H54 (cell line): ENCODE data around the gene DDAH1.

ENCODE experiments used
- DNase-seq: peaks from one replicate; pipeline ENCODE4 v3.0.0; 2011; ENCODE audit warnings: low spot score, mixed read lengths; ENCODE audit not compliant: insufficient read length
- FAIRE-seq: peaks from 3 replicates; lab custom pipeline; 2011; peaks lifted over from hg19 to GRCh38; lab: Jason Lieb, UNC
- POLR2A ChIP-seq: IDR thresholded peaks from 2 replicates; pipeline ENCODE4 v1.6.1; 2011; ENCODE audit warnings: low read depth, mild to moderate bottlenecking, low read length

Gene DDAH1

DNA sequence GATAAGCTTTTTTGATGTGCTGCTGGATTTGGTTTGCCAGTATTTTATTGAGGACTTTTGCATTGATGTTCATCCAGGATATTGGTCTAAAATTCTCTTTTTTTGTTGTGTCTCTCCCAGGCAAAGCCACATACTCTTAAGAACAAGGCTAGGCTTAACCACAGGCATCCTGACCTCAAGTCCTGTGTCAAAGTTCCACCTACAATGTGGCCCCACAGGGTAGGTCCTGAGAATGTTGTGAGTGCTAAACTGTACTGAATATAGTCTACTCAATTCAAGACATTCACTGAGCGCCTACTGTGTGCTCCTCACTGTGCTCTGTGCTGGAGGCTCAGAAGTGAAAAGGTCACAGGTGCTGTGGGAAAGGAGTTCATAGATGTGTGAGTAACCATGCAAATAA lies 20.6 kb downstream of the DDAH1 start:
- FAIRE-seq, result no peak
- no peak for DNase-seq
- no peak for TF ChIP-seq POLR2A

DNA sequence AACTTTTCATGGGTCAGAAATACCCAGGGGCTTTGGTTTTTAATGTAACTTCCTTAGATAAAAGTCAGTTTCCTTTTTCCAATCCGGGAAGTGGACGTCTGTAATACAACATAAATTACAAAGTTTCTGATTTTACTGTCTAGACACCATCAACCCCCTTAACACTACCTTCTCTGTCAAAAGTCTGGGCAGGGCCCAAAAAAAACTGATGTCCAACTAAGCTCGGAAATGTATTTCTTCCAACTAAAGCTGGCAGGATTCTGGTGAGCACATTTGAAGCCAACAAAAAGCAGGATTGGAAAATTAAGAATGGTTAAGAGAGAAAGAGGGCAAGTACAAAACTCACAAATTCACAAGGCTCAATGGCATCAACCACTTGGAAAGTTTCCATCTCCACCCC lies 24.3 kb downstream of the DDAH1 start:
- FAIRE-seq, result peak; percentile 6
- TF ChIP-seq POLR2A, result no peak
- no peak for DNase-seq

GRCh38 chr1:85438353-85438752 lies 26.6 kb downstream of the DDAH1 start:
- DNase-seq (no peak), FAIRE-seq (peak; percentile 84)
- TF ChIP-seq POLR2A, result no peak

DNA sequence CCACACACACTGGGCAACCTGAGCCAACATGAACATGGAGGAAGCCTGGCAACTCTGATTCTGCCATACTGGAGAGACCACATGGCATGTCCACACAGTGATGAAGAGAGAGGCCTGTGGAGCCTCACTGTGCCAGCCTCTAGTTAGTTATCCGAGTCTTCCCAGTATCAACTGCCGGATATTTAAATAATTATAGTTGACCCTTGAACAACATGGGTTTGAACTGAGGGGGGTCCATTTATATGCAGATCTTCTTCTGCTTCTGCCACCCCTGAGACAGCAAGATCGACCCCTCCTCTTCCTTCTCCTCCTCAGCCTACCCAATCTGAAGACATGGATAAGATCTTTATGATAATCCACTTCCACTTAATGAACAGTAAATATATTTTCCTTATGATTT lies 27.8 kb downstream of the DDAH1 start:
- DNase-seq (no peak), FAIRE-seq (no peak)
- TF ChIP-seq POLR2A, result no peak

- DNase-seq (no peak), FAIRE-seq (no peak)
- TF ChIP-seq POLR2A, result no peak
Observed at GRCh38 chr1:85433096-85433495, 31.9 kb downstream of the DDAH1 start.

DNA sequence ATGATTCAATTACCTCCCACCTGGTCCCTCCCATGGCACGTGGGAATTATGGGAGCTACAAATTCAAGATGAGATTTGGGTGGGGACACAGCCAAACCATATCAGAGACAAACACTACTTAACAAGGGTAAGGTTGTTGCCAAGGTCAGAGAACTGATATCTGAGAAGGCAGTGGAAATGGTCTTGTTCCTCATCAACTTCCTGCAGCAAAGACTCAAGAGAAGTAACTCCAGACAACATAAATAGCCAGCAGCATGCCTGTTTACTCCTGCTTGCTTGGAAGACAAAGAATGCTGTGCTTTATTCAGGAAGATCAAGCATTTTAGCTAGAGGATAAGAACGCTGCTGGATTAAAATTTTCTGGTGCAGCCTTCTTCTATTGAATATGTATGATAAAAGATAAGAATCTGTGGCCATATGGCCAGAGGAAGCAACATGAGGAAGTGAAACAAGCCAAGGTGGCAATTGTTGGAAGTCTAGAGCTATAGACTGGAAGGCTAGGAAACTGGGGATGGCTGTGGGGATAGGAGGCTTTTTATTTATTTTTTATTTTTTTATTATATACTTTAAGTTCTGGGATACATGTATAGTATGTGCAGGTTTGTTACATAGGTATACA lies 36.4 kb downstream of the DDAH1 start:
- DNase-seq, result no peak
- FAIRE-seq, result peak; percentile 70

DNA sequence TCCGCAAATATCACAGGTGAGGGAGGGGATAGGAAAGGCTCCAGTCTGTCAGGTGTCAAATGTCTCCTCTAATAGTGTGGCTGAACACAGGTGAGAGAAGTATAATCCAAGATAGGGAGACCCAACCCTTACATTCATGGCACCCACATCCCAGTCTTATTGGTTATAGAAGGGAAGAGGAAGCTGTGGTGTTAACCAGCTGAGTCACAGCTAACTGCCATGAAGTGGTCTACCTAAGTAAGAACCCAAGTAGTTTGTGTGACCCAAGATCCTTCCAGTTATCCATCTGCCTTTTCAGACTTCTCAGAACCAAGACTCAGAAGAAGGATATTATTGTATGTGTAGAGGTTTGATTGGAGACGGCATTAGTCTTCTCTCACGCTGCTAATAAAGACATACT lies 37.1 kb downstream of the DDAH1 start:
- FAIRE-seq, result peak; percentile 57
- no peak for TF ChIP-seq POLR2A
- DNase-seq, result no peak

More for the DNA sequence above, 36.4 kb downstream of the DDAH1 start:
- TF ChIP-seq POLR2A, result no peak

GRCh38 chr1:85427331-85427730 lies 37.6 kb downstream of the DDAH1 start:
- FAIRE-seq (peak; percentile 41), DNase-seq (no peak)
- TF ChIP-seq POLR2A, result no peak

DNA sequence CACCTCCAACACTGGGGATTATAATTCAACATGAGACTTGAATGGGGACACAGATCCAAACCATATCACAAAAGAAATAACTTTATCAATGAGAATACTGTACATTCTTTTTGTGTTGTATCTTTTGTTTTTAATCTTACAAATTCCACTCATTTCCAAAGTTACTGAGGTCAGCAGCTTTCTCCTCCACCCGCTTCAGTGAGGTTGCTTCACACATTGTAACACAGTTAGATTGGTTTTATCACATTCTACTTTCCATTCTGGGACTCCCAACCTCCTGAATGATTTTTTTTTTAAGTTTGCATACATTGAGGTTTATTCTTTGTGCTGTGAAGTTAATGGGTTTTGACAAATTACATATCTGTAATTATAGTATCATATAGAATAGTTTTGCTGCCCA lies 43.8 kb downstream of the DDAH1 start:
- DNase-seq, result no peak
- TF ChIP-seq POLR2A, result no peak
- FAIRE-seq, result no peak

GRCh38 chr1:85420199-85420598 lies 44.8 kb downstream of the DDAH1 start:
- DNase-seq (no peak), FAIRE-seq (no peak)
- no peak for TF ChIP-seq POLR2A

DNA sequence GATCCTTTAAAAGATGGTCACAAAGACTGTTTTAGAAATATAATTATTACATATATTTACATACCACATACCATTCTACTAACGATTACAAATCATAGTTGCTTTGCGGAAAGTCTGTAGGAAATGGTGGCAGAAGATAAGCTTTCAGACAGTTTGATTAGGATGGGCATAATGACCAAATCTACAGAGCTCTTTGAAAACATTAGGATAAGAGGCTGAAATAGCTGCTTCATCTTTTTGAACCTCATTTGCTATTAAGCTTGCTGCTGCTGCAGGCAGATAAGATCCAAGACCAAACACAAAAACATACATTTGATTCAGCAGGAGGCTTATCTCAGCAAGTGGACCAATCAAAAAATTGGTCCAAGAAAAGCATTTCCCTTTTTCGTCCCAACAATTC lies 47.1 kb downstream of the DDAH1 start:
- DNase-seq (no peak), FAIRE-seq (no peak)
- no peak for TF ChIP-seq POLR2A

DNA sequence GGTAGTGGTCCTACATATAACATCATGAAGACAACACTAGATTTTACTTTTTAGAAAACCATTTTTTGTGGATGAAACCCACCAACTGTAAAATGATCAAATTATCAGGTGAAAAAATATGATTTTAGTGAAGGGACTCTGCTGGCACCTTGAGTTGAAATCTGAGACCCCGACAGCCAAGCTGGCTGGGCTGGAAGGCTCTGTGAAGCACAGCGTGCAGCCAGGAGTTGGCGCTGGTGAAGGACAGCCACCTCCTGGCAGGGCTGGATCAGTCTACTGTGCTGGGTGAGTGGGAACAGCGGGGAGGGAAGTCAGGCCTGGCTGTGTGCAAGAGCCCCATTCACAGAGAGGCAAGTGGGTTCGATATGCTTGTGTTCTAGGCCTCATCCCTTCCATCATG lies 47.9 kb downstream of the DDAH1 start:
- DNase-seq (no peak), FAIRE-seq (no peak)
- no peak for TF ChIP-seq POLR2A

DNA sequence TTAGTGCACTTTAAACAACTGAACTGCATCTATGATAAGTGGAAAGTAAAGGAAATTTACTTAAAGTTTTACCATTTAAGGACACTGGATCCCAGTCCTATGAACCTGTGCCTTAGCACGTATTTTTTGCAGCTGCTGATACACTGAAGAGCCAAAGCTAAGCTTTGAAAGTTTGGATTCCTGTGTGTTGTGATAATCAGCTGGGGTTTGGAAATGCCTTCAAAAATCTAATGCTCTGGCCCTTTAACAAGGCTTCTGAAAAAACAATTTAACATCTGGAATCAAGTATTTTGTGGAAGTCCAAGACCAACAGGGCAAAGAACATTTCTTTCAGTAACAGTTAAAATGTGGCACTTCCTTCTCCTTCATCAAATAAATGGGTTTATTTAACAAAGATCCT lies 51.8 kb downstream of the DDAH1 start:
- FAIRE-seq, result no peak
- no peak for TF ChIP-seq POLR2A
- DNase-seq, result no peak

GRCh38 chr1:85411567-85412305 lies 53.2 kb downstream of the DDAH1 start:
- no peak for TF ChIP-seq POLR2A
- FAIRE-seq, result peak; percentile 36
- no peak for DNase-seq

DNA sequence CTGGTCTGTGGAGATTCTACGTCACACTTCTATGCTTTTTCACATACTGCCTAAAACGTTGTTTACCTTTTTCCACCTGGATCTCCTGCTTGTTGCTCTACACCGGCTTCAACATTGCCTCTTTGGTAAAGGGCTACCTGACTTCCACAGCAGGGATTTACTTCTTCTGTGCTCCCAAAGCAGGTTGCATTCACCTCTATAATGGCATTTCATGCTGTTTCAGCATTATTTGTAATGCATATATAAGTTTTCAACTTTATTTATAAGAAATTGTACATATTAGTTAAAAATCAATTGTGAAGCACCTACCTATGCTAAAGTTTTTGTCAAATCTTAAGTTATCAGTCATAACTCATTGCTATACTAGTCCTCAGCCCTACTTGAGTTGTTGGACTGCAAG lies 55.4 kb downstream of the DDAH1 start:
- FAIRE-seq, result no peak
- no peak for TF ChIP-seq POLR2A
- no peak for DNase-seq
